Activated T-cell treated with anti-CD3 and anti-CD28 coated beads, Interleukin-2, amount 50 U/mL, for 48 hours (primary cell): ENCODE results near the gene DGAT2L6.
"Not testable (repeated sequence)": the region's sequence is repeated elsewhere in the genome, so short reads cannot be mapped to it uniquely, and the experiment has no call there.

Experiments used
- DNase-seq, 2 experiments: peaks; one replicate each; pipeline ENCODE4 v3.0.0-alpha.2; 2020

Gene DGAT2L6

DNA sequence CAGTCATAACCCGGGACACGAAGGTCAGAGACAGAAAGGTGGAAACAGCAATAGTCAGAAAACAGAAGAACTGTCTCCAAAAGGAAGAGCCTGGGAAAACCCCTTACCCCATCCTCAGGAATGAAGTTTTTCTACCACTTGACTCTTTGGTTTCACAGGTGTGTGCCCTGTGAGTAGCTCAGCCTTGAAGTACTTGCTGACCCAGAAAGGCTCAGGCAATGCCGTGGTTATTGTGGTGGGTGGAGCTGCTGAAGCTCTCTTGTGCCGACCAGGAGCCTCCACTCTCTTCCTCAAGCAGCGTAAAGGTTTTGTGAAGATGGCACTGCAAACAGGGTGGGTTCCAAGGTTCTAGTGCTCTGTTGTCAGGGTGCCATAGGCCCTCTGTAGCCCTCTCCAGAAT is 24.4 kb downstream of the DGAT2L6 start:
- no peak for DNase-seq

DNA sequence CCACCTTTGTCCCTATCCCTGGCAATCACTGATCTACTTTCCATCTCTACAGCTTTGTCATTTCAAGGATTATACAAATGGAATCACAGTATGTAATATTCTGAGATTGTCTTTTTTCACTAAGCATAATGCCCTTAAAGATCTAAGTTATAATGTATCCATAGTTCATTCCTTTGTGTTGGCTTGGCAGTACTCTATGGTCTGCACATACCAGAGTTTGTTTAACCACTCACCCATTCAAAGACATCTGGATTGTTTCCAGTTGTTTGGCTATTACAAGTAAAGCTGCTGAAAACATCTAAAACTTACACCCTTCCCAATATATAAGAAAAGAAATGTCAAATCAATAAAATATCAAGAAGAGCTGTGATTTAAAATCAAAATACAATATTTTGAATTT is 31.2 kb downstream of the DGAT2L6 start:
- DNase-seq: no peak

DNA sequence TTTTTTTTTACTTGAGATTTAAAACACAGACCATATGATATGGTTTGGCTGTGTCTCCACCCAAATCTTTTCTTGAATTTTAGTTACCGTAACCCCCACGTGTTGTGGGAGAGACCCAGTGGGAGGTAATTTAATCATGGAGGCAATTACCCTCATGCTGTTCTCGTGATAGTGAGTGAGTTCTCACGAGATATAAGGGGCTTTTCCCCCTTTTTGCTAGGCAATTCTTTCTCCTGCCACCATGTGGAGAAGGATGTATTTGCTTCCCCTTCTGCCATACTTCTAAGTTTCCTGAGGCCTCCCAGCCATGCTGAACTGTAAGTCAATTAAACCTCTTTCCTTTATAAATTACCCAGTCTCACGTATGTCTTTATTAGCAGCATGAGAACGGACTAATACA is 32.3 kb downstream of the DGAT2L6 start:
- DNase-seq: not testable (repeated sequence)

DNA sequence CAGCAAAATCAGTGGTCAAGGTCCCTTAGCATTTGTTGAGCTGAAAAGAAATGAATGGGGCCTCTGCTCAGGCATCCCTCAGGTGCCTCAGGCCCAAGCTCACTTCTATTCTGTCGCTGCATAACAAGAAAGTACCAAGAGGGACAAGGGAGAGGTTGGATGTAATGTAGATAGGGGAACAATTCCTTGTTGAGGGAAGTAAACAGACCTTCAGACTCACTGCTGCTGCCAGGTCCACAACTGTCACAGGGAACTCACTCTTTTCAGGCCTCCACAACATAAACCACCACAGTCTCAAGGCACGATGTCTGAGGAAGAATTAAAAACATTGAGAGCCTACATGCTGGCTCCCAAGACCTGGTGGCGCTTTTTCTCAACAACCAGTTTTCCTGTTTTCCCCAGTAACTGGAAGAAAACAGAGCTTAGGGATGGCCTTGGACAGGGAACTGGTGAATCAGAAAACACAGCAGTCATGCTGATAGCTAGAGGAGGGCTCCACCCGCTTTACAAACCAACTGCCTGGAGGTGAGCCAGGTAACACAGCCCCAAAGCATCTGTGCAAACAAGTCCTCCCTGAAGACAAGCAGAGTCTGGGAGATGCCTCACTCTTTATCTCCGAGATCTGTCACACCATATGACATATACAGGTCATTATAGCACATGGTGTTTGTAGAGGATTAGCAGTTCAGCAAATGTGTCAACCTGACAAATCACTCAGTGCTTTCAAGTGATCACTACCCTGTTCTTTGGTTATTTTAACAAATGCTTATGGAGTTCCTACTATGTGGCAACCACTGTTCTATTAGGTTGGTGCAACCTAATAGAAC is 42.9 kb downstream of the DGAT2L6 start:
- DNase-seq: no peak

DNA sequence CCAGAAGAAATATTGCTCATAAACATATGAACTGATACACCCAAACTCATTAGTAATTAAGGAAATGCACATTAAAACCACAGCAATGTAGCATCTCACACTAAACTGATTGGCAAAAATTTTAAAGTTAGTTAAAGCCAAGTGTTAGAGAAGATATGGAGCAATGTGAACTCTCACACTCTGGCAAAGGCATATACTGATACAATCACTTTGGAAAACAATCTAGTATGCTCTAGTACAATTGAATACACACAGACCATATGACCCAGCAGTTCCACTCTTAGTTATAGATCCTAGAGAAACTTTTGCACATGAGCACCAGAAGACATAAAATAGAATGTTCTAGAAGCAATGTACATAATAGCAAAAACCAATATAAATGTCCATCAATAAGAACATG is 48.8 kb downstream of the DGAT2L6 start:
- DNase-seq: no peak

DNA sequence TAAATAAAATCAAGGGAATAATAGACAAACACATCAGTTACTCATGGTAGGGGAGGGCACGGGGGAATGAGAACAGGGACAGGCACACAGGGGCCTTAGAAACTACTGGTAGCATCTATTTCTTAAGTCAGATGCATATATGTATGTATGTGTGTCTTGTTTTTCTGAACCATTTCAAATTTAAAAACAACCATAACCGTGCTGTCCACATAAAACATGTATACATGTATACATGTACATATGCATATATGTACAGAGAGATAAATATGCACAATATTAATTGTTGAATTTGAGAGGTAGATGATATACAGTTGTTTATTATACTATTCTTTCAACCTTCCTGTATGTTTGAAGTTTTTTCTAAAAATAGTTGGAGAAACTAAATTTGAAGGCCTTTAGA is 49.4 kb downstream of the DGAT2L6 start:
- DNase-seq: no peak

DNA sequence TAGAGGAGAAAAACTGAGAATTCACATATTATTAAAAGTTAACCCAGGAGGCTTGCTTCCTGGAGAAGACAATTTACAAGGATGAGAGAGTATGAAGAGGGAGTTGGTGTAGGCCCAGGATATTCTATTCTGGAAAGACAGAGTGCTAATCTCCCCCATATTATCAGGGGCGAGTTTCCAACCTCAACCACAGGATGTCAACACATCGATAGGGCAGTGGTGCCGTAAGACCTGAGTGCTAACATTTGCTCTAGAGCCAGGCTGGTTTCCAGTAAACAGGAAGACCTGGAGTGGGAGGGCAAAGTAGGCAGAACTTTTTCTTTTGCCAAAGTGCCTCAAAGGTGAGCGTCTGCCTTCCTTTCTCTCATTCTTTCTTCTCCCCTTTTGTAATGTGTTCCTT is 54.4 kb downstream of the DGAT2L6 start:
- DNase-seq: no peak

DNA sequence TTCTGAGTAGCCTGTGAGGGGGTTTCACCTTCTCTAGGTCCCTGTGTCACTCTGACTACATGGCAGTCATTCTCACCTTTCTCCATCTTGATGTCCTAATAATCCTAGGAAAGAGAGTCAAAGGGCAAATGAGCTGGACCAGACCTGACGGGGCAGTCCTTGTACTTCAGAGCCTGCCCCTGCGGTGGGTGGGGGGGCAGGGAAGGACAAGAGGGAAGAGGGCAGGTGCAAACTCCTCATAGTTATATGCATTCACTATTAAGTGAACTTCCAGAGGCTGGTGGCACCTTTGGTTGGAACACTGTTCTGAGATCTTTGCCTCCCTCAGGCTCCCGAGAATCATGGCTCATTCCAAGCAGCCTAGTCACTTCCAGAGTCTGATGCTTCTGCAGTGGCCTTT is 57.1 kb downstream of the DGAT2L6 start, which contains the start of gene AWAT1:
TSS of gene AWAT1 (plus strand) at position 301 of the 400 bp plus-strand sequence. CDS start at position 342, 41 bp downstream.
- DNase-seq: no peak

DNA sequence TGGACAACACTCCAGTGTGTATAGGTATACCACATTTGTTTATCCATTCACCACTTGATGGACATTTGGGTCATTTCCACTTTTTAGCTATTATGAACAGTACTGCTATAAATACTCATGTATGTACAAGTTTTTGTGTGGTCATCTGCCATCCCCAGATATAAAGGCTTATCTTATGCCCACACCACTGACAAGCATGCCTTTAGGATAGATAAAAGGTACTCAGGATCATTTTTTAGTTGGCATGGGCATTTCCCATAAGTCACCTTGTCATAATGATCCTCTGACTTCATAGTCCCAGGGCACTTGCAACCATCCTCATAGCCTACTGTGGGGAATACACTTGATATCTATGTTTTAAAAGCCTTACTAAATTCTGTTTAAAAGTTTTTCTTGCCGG is 63.5 kb downstream of the DGAT2L6 start:
- no peak for DNase-seq

DNA sequence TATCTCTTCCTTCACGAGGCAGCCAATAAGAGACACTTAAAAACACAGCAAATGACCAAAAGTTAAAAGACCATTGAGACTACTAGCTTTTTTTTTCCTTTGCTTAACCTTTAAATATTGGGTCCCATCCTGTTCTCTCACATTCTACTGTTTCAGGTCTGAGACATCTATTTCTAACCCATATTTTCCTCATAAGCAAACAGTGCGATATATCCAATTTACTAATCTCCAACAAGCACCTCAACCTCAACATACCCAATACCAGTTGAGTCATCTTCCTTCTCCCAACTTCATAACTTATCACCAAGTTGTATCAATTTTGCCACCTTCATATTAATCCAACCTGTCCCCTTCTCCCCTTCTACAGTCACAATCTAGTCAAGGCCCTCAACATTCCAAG is 64.2 kb downstream of the DGAT2L6 start:
- no peak for DNase-seq

DNA sequence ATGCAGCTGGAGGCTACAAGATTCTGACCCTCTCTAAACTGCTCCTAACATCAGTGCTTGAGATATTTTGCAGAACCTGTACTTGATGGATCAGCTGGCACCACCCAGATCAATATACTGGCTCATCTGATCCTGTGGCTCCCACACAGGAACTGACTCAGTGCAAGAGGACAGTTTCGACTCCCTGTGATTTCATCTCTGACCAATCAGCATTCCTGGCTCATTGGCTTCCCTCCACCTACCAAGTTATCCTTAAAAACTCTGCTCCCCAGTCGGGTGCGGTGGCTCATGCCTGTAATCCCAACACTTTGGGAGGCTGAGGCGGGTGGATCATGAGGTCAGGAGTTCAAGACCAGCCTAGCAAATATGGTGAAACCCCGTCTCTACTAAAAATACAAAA is 66.3 kb downstream of the DGAT2L6 start:
- DNase-seq: not testable (repeated sequence)

DNA sequence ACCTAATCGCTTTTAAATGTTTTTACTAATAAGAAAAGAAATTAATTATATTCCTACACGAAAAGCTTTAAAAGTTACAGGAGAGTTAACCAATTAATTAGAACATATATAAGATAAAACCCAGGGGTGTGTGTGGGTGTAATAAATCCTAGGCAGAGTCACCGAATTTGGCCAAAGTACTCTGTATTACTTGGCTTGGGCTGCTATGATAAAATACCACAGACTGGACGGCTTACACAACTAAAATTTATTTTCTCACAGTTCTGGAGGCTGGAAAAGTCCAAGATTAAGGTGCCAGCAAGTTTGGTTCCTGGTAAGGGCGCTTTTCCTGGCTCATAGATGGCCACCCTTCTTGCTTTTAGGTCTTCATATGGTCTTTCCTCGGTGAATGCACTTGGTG is 67.6 kb downstream of the DGAT2L6 start:
- DNase-seq: no peak

DNA sequence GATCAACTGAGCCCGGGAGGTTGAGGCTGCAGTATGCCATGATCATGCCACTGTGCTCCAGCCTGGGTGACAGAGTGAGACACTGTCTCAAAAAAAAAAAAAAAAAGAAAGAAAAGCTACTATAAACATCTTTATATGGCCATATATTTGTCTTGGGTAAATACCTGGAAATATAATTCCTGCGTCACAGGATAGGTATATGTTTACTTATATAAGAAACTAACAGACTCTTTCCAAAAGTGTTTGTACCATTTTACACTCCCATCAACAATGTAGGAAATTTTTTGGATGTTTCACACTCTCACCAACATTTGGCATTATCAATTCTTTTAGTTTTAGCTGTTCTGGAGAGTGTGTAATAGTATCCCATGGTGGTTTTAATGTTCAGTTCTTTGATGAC is 70.0 kb downstream of the DGAT2L6 start:
- DNase-seq: no peak

DNA sequence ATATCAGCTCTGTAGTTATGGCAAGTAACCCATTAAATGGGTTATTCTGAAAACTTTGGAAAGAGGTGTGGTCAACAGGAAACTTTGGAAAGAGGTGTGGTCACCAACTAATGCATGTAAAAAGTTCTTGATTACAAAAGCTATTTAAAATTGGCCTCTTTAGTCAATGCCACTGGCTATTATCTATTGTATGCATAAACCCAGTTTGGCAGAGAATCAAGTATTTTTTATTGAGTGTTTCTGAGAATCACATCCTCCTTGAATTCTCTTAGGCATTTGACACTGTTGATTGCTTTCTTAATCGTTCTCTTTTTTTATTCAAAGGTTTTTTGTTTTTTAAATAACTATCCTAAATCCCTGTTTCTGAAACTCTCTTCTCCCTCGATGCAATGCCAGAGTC is 75.2 kb downstream of the DGAT2L6 start:
- no peak for DNase-seq

DNA sequence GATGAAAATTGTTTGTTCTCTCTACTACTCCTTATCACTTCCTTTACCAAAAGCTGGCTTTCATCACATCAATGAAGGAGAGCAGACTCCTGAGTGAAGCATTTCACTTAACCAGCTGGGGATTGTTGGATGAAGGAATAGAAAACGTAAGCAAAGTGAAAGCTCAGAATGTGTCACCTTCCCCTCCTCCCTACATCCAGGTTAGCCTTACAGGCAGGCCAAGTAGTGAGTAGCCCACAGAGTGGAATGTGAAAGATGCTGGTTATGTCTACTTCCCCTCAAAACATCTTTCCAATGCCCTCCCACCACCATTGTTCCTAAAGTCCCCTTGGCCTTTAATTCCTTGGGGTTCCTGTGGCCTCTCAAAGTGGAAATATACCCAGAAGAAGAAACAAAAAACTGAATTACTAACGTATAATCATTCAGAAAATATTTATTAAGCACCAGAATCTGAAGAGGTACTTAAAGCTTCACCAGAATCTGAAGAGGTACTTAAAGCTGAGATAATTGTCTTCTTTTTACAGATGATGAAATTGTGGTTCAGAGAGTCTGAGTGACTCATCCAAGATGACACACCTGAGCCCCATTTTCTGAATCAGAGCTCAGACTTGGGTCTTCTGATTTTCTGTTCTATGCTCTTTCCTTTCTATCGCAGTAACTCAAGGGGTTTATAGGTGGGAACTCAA is 76.2 kb downstream of the DGAT2L6 start:
- no peak for DNase-seq

DNA sequence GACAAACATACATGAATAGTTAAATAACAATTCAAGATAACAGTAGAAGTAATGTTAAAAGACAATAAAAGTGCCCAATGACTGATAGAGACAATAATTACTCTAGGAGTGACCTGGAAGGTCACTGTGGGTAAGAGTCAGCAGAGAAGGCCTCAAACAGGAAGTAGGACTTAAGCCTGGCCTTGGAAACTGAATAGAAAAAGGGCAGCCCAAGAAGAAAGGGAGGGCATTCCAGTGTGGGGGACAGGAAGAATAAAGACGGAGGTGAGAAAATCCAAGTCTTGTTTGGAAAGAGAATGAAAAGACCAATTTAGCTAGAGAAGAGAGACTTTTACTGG is 76.7 kb downstream of the DGAT2L6 start:
- DNase-seq: no peak

DNA sequence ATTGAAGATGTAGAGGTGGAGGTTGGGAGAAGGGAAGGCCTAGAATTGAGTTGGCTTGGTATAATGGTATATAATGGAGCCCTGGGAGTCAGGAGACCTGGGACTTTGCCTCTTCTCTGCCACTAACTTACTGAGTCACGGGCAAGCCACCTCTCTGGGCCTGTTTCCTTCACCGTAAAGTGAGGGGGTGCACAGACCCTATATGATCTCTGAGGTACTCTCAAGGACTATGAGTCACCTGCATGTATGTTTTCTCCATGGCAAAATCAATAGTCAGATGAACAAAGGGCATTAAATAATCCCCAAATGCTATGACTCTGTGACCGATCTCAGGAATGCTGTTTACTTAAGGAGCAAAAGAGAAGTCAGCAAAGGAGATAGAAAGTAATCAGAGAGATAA is 77.6 kb downstream of the DGAT2L6 start:
- DNase-seq: no peak
